Endothelial cell (in vitro differentiated cells): Measurements from ENCODE around the gene HDAC7. TPM values are rescaled to one million over a fixed set of nuclear protein-coding genes. Genes with fewer than 3 reads are reported as not detected.

Source experiments
- DNase-seq: peaks from one replicate; pipeline ENCODE4 v3.0.0; 2021; ENCODE audit warnings: low spot score
- H3K27ac Mint-ChIP-seq: one replicate; pipeline ENCODE4 v1.8.0; 2021; ENCODE audit warnings: mixed read lengths, inconsistent platforms; ENCODE audit not compliant: unreplicated experiment
- H3K27me3 Mint-ChIP-seq: one replicate; pipeline ENCODE4 v1.8.0; 2021; ENCODE audit warnings: mild to moderate bottlenecking, moderate library complexity, mixed read lengths, inconsistent platforms; ENCODE audit not compliant: unreplicated experiment
- H3K36me3 Mint-ChIP-seq: one replicate; pipeline ENCODE4 v1.8.0; 2021; ENCODE audit warnings: mild to moderate bottlenecking, low read depth, mixed read lengths, inconsistent platforms; ENCODE audit not compliant: unreplicated experiment
- H3K4me1 Mint-ChIP-seq: one replicate; pipeline ENCODE4 v1.8.0; 2021; ENCODE audit warnings: mild to moderate bottlenecking, mixed read lengths, inconsistent platforms; ENCODE audit not compliant: unreplicated experiment
- H3K4me3 Mint-ChIP-seq: one replicate; pipeline ENCODE4 v1.8.0; 2021; ENCODE audit warnings: mild to moderate bottlenecking, mixed read lengths, inconsistent platforms; ENCODE audit not compliant: unreplicated experiment
- H3K9me3 Mint-ChIP-seq: one replicate; pipeline ENCODE4 v1.8.0; 2021; ENCODE audit warnings: mixed read lengths, inconsistent platforms; ENCODE audit not compliant: unreplicated experiment
- total RNA-seq: library from RNA; stranded (reverse); fragmentation: NEBNext Ultra II Directional; extraction: Animal tissue kit (Norgen Biotek cat#: 25700); gene quantifications from one replicate; pipeline ENCODE4 v1.2.1, GENCODE V29; 2021; ENCODE audit not compliant: unreplicated experiment
- TF ChIP-seq, protein P1 (sequence below): fragments of 200-600 bp; sonication (generic); IDR thresholded peaks from one replicate; pipeline ENCODE4 v1.5.0; 2021; ENCODE audit warnings: antibody characterized with exemption; ENCODE audit not compliant: unreplicated experiment

HDAC7 gene
- total RNA-seq, 1 donor from 2014 or later: 387 TPM

DNA sequence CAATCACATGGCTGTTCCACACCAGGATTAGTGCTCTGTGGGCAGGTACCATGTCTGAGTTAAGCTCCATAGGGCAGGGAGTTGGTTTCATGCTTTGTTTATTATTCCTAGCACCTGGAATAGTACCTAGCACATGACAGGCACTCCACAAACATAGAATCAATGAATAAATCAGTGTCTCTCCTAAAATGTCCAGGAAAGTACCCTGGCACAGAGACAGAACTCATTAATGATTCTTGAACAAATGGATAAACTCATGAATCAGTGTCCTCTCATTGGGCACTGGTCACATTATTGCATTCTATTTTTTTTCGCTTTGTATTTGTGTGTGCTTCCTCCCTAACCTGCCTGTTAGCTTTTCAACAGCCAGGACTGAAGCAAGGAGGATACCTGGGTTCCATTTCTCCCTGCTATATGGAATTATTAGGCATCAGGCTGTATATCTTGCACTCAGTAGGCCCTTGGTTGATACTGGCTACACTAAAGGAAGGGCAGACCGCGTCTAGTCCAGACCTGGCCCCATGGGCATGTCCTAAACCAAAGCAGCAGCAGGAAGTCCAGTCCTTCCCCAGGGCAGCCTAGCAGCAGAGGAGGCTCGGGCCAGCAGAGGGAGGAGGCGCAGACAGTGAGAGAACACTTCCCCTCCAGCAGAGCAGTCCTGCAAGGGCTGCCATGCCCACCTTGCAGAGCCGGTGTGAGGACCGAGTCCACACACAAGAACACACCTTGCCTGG lies 18.4 kb downstream of the HDAC7 start:
- Mint-ChIP-seq H3K27ac (peak overlapping the region; percentile 90), H3K36me3 (peaks cover 36% of the 10 kb centered on the region)
- peak; percentile 55 for DNase-seq

DNA sequence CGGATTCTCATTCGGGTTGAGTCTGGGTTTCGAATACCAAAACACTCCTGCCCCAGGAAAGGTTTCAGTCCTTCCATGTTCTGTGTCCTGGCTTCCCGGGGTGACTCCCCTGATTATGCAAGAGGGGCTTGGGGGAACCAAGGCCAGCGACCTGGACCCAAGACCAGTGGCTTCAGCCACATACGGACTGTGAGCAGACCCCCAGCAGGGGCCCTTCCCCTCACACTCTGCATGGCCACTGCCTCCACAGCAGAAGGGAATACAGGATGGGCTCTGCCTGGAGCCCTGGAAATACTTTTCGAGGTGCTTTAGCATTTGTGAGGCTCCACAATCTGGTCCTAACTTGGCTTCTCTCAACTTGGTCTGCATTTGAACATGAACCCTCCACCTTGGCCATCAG lies 19.1 kb downstream of the HDAC7 start:
- Mint-ChIP-seq H3K4me3 (peak overlapping the region; percentile 73), H3K27me3 (peaks cover 35% of the 10 kb centered on the region), H3K4me1 (peaks cover 72% of the 10 kb centered on the region), H3K36me3 (peaks cover 36% of the 10 kb centered on the region), H3K27ac (peak overlapping the region; percentile 89), H3K9me3 (no peaks in the 10 kb centered on the region)
- no peak for DNase-seq
- TF ChIP-seq, protein P1, sequence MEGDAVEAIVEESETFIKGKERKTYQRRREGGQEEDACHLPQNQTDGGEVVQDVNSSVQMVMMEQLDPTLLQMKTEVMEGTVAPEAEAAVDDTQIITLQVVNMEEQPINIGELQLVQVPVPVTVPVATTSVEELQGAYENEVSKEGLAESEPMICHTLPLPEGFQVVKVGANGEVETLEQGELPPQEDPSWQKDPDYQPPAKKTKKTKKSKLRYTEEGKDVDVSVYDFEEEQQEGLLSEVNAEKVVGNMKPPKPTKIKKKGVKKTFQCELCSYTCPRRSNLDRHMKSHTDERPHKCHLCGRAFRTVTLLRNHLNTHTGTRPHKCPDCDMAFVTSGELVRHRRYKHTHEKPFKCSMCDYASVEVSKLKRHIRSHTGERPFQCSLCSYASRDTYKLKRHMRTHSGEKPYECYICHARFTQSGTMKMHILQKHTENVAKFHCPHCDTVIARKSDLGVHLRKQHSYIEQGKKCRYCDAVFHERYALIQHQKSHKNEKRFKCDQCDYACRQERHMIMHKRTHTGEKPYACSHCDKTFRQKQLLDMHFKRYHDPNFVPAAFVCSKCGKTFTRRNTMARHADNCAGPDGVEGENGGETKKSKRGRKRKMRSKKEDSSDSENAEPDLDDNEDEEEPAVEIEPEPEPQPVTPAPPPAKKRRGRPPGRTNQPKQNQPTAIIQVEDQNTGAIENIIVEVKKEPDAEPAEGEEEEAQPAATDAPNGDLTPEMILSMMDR: no peak

More for the DNA sequence above, 18.4 kb downstream of the HDAC7 start:
- H3K27me3 Mint-ChIP-seq: peaks cover 37% of the 10 kb centered on the region
- peaks cover 79% of the 10 kb centered on the region for H3K4me1 Mint-ChIP-seq
- TF ChIP-seq, protein P1: no peak
- H3K4me3 Mint-ChIP-seq: peak overlapping the region; percentile 83
- no peaks in the 10 kb centered on the region for H3K9me3 Mint-ChIP-seq

DNA sequence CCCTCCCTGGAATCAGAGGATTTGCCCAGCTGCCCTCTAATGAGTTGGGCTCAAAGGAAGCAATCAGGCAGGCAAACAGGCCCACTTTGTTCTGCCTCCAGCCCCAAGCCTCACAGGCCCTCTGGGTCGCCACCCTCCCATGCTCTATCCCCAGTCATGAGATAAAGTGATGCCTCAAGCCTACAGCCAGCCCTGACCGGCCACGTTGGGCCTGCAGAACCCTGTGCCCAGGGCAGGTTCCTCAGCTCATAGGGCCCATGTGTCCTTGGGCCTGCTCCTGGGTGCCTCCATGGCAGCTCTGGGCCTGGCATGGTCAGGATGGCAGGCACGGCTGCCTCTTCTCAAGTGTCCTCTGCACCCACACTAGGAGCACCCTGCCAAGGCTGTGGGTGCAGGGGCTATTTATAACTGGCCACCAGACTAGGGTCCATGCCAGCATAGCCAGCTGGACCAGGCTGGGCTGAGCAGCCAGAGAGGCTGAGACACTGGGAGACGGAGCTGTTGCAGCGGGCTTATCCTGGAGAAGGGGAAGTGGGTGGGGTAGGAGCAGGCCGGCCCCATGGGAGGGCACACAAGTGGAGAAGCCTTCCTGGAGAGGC lies 20.2 kb downstream of the HDAC7 start:
- Mint-ChIP-seq H3K9me3 (no peaks in the 10 kb centered on the region), H3K27me3 (peaks cover 32% of the 10 kb centered on the region), H3K27ac (peak overlapping the region; percentile 52), H3K4me3 (no peak overlapping the region), H3K36me3 (peaks cover 28% of the 10 kb centered on the region), H3K4me1 (peaks cover 63% of the 10 kb centered on the region)
- no peak for DNase-seq
- TF ChIP-seq, protein P1: no peak

DNA sequence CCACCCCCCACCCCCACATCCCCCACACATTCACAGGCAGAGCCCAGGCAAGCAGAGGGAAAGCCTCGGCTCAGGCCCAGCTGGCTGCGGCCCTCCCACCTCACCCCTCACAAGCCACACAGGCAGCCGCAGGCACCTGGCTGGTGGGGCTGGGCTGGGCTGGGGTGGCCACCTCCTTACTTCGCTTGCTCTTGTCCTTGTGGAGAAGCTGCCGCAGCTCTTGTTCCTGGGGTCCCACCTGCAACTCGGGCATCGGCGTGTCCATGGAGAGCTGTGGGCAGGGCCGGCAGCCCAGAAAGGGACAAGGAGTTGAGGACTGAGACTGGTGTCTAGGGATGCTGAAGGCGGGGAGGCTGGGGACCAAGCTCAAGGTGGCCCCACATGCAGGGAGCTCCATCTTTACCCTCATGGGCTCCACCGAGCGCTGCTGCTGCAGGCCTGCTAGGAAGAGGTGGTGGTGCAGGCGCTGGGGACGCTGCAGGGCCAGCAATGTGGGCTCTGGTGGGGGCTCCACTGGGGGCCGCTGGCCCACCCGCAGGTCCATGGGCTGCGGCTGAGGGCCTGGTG lies 21.2 kb downstream of the HDAC7 start:
- H3K27ac Mint-ChIP-seq: no peak overlapping the region
- DNase-seq: no peak
- H3K36me3 Mint-ChIP-seq: peaks cover 30% of the 10 kb centered on the region
- no peak overlapping the region for H3K4me3 Mint-ChIP-seq
- peaks cover 35% of the 10 kb centered on the region for H3K27me3 Mint-ChIP-seq
- TF ChIP-seq, protein P1: no peak
- H3K9me3 Mint-ChIP-seq: no peaks in the 10 kb centered on the region
- peaks cover 62% of the 10 kb centered on the region for H3K4me1 Mint-ChIP-seq

DNA sequence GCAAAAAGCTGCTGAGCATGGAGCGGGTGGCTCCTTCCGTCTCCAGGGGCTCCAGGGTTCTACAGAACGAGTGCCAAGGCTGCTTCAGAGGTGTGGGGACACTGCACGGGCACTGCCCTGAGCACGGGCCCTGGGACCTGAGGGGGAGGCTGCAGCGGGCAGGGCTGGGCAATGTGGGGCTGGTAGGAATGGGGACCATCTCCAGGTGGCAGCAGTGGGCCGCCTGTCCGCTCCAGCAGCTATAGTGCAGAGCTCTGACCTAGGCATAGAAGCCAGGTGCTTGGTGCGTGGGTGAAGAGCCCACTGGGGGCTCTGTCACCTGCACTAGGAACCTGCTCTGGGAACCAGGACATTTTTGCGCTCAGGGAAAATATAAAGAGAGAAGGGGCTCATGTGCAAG lies 22.3 kb downstream of the HDAC7 start:
- Mint-ChIP-seq H3K4me1 (peaks cover 52% of the 10 kb centered on the region), H3K27me3 (peaks cover 37% of the 10 kb centered on the region), H3K36me3 (peaks cover 31% of the 10 kb centered on the region), H3K9me3 (no peaks in the 10 kb centered on the region), H3K27ac (no peak overlapping the region), H3K4me3 (peak overlapping the region; percentile 31)
- no peak for DNase-seq
- TF ChIP-seq, protein P1: no peak
